HCT116 (cell line): ENCODE data around the gene TOP3B.

Experiments used
- ATF3 ChIP-seq: IDR thresholded peaks from 2 replicates; pipeline ENCODE4 v1.6.1; 2012
- CEBPB ChIP-seq: IDR thresholded peaks from 2 replicates; pipeline ENCODE4 v1.6.1; 2012; ENCODE audit warnings: low read depth
- ELF1 ChIP-seq: IDR thresholded peaks from 2 replicates; pipeline ENCODE4 v1.6.1; 2012; ENCODE audit warnings: low read depth, borderline replicate concordance
- EZH2phosphoT487 ChIP-seq: fragments of 200-600 bp; IDR thresholded peaks from 2 replicates; pipeline ENCODE4 v1.6.1; 2018; ENCODE audit warnings: antibody characterized with exemption, borderline replicate concordance
- POLR2A ChIP-seq: IDR thresholded peaks from 2 replicates; pipeline ENCODE4 v1.7.0; 2011; ENCODE audit warnings: borderline replicate concordance; ENCODE audit not compliant: insufficient read depth, insufficient read length; ENCODE audit errors: extremely low read depth
- POLR2AphosphoS5 ChIP-seq: IDR thresholded peaks from 2 replicates; pipeline ENCODE4 v1.6.1; 2011; ENCODE audit warnings: mild to moderate bottlenecking, low read depth, low read length, moderate library complexity
- REST ChIP-seq: IDR thresholded peaks from 2 replicates; pipeline ENCODE4 v1.6.1; 2012; ENCODE audit warnings: low read depth
- SP1 ChIP-seq: IDR thresholded peaks from 2 replicates; pipeline ENCODE4 v1.6.1; 2012; ENCODE audit warnings: low read depth
- TF ChIP-seq, protein P1 (sequence below), 3 experiments: fragments of 200-600 bp in 1 of 3; sonication (generic) in 1 of 3; IDR thresholded peaks in 2 of 3; conservative IDR thresholded peaks in 1 of 3; 2 replicates each; pipeline ENCODE4 v1.5.1; 2012 to 2017; ENCODE audit warnings: low read depth in 2 of 3, low read length in 2 of 3, antibody characterized with exemption in 1 of 3, borderline replicate concordance in 1 of 3, control low read depth in 1 of 3, mild to moderate bottlenecking in 1 of 3, mixed read lengths in 1 of 3, mixed run types in 1 of 3, moderate library complexity in 1 of 3; ENCODE audit not compliant: insufficient read depth in 1 of 3
- TF ChIP-seq, protein P2 (sequence below): IDR thresholded peaks from 2 replicates; pipeline ENCODE4 v1.6.1; 2012

DNA sequence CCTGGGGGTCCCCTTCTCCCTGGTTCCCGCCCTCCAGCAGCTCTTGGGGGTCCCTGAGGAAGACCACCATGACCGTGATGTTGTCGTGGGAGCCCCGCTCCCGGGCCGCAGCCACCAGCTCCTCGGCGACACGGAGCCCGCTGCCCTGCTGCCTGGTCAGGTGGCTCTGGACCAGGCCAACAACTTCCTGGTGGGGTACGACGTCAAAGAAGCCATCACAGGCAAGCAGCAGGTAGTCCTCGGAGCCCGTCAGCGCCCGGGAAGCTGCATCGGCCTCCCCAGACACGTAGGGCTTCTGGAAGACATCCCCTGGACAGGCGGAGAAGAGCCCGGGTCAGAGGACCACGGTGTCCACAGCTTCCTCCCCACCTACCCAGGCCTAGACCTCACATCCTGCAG, 59.4 kb downstream of the TOP3B start:
- TF ChIP-seq EZH2phosphoT487 (no peak), SP1 (no peak), POLR2A (no peak), ELF1 (no peak), POLR2AphosphoS5 (no peak), REST (no peak), ATF3 (no peak), CEBPB (no peak)
- TF ChIP-seq, protein P1, sequence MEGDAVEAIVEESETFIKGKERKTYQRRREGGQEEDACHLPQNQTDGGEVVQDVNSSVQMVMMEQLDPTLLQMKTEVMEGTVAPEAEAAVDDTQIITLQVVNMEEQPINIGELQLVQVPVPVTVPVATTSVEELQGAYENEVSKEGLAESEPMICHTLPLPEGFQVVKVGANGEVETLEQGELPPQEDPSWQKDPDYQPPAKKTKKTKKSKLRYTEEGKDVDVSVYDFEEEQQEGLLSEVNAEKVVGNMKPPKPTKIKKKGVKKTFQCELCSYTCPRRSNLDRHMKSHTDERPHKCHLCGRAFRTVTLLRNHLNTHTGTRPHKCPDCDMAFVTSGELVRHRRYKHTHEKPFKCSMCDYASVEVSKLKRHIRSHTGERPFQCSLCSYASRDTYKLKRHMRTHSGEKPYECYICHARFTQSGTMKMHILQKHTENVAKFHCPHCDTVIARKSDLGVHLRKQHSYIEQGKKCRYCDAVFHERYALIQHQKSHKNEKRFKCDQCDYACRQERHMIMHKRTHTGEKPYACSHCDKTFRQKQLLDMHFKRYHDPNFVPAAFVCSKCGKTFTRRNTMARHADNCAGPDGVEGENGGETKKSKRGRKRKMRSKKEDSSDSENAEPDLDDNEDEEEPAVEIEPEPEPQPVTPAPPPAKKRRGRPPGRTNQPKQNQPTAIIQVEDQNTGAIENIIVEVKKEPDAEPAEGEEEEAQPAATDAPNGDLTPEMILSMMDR (IDR thresholded peaks at IDR 0.05 in 2 of 3, conservative IDR thresholded peaks at IDR 0.05 in 1 of 3; ENCODE audit: borderline replicate concordance in 1 of 3, insufficient read depth in 1 of 3, low read depth in 2 of 3, low read length in 2 of 3), result no peak
- TF ChIP-seq, protein P2, sequence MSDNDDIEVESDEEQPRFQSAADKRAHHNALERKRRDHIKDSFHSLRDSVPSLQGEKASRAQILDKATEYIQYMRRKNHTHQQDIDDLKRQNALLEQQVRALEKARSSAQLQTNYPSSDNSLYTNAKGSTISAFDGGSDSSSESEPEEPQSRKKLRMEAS, result no peak
